Measurements from ENCODE around the gene C1QTNF1.
A peak's percentile ranks its signal among the peaks of the same experiment; 100 is the strongest.

Gene C1QTNF1

DNA sequence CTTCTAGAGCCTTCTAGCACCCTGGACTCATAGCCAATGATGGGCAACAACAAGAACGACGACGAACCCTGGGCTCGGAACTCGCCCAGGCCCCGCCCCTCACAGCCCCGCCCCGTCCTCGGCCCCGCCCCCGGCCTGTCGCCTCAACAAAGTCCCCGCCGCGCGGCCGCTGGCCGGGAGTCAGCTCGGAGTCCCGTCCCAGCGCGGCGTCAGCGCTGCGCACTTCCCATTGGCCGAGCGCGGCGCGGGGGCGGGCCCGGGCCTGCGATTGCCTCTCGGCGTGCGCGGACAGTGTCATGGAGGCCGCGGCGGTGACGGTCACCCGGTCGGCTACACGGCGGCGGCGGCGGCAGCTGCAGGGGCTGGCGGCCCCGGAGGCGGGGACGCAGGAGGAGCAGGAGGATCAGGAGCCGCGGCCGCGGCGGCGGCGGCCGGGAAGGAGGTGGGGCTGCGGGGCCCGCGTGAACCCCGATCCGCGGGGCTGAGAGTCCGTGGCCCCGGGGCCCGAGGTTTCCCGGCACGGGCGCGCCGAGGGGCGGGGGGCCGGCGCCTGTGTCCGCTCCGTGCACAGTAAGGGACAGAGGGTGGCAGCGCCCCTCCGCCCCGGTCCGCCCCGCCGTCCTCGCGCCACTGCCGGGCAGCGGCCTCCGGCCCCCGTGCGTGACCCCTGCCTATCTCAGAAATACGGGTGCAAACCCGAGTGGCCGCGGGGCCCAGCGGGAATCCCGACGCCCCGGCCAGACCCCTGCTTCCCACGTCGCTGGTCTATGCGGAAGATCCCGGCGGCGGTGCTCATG is 50.9 kb downstream of the C1QTNF1 start, which contains the start of gene ENGASE:
Gene ENGASE, plus strand, starts transcription at position 176 of the 797 bp plus-strand sequence. Its CDS starts 121 bp downstream, at position 297.
- H3K4me3 ChIP-seq (ENCODE audit: low read depth, low read length): peak within 1 kb of the TSS; percentile 82
- DNase-seq (ENCODE audit: low read depth): peak; percentile 56

DNA sequence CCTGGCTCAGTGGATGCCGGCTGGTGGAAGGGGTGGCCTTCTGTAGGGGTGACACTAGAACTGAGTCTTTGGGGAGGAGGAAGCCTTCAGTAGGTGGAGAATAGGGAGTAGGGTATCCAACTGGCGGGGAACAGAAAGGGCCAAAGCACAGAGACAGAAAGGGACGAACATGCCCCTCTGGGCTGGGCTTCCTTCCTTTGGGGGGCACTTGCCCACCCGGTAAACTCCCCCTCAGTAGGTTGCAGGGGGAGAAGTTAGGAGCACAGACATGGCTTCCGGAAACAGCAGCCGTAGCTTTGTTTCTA is 51.4 kb downstream of the C1QTNF1 start:
- peak overlapping the region; percentile 82 for H3K4me3 ChIP-seq (ENCODE audit: low read depth, low read length)
- DNase-seq (ENCODE audit: low read depth): no peak
- no peak for TF ChIP-seq CTCF (IDR thresholded peaks at IDR 0.05; ENCODE audit: control insufficient read depth, extremely low read depth, insufficient read depth)

More for the DNA sequence above, 50.9 kb downstream of the C1QTNF1 start, which contains the start of gene ENGASE:
- no peak for TF ChIP-seq CTCF (IDR thresholded peaks at IDR 0.05; ENCODE audit: control insufficient read depth, extremely low read depth, insufficient read depth)

- no peak for DNase-seq (ENCODE audit: low read depth)
- peak overlapping the region; percentile 82 for H3K4me3 ChIP-seq (ENCODE audit: low read depth, low read length)
- TF ChIP-seq CTCF (IDR thresholded peaks at IDR 0.05; ENCODE audit: control insufficient read depth, extremely low read depth, insufficient read depth): no peak
These were observed 52.0 kb downstream of the C1QTNF1 start for GRCh38 chr17:79075861-79076406.

- DNase-seq (ENCODE audit: low read depth): no peak
- TF ChIP-seq CTCF (IDR thresholded peaks at IDR 0.05; ENCODE audit: control insufficient read depth, extremely low read depth, insufficient read depth): no peak
- no peak overlapping the region for H3K4me3 ChIP-seq (ENCODE audit: low read depth, low read length)
These were observed 53.6 kb downstream of the C1QTNF1 start for GRCh38 chr17:79077587-79077986.

DNA sequence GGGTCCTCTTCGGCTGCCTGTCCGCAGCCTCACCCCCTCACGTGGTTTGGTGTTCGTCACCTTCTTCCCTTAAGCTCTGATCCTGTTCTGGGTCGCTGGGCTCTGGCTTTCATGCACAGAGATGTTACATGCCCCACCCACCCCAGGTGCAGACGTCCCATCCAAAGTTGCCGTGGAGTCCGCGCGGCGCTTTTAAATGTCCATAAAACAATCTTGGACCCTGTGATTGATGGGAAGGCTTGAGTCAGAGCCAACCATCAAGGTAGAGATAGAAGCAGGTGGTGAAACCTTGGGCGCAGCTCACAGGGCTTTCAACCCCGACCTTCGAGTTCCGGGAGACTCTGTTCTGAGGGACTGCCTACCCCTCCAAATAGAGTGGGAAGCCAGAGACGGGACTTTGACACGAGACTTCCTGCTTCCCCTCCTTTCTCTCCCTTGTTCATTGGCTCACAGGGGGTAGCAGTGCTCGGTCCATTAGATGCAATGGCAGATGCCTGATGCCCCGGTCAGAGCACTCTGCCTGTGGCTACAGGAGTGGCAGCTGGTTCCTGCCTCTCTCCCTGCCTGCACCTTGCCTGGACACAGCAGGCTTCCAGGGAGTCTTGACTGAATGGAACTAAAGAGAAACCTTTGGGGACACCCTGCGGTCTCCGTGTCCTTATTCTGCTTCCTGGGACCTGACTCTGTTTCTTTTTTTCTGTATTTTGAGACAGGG is 54.7 kb downstream of the C1QTNF1 start:
- TF ChIP-seq CTCF (IDR thresholded peaks at IDR 0.05; ENCODE audit: control insufficient read depth, extremely low read depth, insufficient read depth): no peak
- no peak overlapping the region for H3K4me3 ChIP-seq (ENCODE audit: low read depth, low read length)
- DNase-seq (ENCODE audit: low read depth): no peak

DNA sequence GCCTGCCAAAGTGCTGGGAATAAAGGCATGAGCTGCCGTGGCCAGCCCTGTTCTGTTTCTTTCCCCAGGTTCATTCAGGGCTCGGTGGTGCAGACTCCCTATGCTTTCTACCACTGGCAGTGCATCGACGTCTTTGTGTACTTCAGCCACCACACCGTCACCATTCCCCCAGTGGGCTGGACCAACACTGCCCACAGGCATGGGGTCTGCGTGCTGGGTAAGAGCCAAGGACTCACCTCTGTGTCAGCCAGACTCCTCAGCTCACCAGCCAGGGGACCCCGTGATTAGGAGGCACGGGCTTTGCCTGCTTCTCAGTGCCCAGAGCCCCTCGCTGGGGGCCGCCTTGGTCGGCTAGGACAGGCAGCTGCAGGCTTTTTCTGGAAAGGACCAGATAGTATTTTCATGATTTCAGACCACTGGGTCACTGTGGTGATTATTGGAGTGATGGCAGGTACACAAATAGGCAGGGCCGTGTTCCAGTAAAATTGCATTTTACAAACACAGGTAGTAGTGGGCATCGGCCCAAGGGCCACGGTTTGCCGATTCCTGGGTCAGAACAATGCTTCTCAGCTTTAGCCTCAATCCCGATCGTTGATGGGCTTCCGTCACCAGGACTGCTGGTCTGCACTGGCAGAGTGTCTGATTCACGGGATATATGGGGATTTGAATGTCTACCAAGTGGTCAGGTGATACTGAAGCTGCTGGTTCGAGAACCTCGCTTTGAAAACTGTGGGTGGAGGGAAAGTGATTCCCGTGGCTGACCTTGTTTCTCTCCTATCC is 55.6 kb downstream of the C1QTNF1 start:
- DNase-seq (ENCODE audit: low read depth): no peak
- no peak overlapping the region for H3K4me3 ChIP-seq (ENCODE audit: low read depth, low read length)
- TF ChIP-seq CTCF (IDR thresholded peaks at IDR 0.05; ENCODE audit: control insufficient read depth, extremely low read depth, insufficient read depth): no peak

Measured in LNCaP clone FGC (cell line).